ENCODE measurements around the gene NRIP1.

DNA sequence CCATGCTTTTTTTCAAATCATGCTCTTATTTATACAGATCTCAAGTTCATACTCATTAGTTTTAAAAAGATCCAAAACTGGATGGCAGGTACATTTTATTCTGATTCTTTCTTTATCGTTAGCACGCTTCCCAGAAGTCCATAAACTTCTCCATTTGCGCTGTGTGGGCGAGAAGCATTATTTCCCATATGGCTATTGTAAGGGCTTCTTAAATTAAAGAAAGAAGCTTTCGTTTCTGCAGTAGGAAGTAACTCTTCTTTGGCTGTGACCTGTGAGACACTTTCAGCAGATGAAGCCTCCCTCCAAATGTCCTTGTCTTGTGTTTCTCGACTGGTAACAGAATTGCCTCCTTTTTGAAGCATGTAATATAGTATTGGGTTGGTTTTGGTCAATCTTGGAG lies 100.2 kb downstream of the NRIP1 start:
- TF ChIP-seq, protein P1, sequence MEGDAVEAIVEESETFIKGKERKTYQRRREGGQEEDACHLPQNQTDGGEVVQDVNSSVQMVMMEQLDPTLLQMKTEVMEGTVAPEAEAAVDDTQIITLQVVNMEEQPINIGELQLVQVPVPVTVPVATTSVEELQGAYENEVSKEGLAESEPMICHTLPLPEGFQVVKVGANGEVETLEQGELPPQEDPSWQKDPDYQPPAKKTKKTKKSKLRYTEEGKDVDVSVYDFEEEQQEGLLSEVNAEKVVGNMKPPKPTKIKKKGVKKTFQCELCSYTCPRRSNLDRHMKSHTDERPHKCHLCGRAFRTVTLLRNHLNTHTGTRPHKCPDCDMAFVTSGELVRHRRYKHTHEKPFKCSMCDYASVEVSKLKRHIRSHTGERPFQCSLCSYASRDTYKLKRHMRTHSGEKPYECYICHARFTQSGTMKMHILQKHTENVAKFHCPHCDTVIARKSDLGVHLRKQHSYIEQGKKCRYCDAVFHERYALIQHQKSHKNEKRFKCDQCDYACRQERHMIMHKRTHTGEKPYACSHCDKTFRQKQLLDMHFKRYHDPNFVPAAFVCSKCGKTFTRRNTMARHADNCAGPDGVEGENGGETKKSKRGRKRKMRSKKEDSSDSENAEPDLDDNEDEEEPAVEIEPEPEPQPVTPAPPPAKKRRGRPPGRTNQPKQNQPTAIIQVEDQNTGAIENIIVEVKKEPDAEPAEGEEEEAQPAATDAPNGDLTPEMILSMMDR (IDR thresholded peaks at IDR 0.05; ENCODE audit: low read depth, low read length) = no peak
- TF ChIP-seq EZH2phosphoT487 (IDR thresholded peaks at IDR 0.05; ENCODE audit: low read depth) = no peak
